Measurements from ENCODE around the gene LEFTY2. TPM values are rescaled to one million over a fixed set of nuclear protein-coding genes. Genes with fewer than 3 reads are reported as not detected.
"Not testable (repeated sequence)": the region's sequence is repeated elsewhere in the genome, so short reads cannot be mapped to it uniquely, and the experiment has no call there.

The LEFTY2 gene
- total and polyA plus RNA-seq, 2 donors (not counting 1 experiment from before 2014, with no cell fraction given) = 0.21 TPM; not detected in 1

DNA sequence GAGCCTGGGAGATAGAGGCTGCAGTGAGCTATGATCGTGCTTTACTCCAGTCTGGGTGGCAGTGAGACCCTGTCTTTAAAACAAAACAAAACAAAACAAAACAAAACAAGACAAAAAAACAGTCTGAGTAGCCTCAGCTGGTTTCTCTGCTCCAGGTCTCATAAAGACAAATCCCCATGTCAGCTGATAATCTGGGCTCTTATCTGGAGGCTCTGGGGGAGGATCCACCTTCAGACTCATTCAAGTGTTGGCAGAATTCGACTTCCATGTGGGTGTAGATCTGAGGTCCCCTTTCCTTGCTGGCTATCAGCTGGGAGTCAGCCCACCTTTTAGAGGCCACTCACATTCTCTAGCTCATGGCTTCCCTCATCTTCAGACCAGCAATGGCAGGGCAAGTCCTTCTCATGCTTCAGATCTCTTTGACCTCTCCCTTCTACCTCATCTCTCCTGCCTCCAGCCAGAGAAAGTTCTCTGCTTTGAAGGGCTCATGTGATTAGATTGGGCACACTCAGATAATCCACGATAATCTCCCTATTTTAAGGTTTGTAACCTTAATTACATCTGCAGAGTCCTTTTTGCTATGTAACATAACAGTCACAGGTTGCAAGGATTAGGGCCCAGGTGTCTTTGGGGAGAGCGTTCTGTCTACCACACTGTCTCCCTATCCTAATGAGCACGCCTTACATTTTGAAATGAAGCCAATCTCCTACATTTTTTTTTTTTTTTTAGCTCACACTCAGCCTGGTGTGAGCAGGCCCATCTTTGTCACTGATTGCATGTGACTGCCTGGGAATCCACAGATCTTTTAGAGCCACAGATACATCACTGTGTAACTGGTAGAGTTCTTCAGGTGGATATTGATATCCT, 9.5 kb downstream of the LEFTY2 start:
- Histone ChIP-seq H3K36me3 (replicated peaks in 1 of 2; ENCODE audit: control extremely low read depth in 1 of 2, control insufficient read depth in 1 of 2, extremely low read depth in 1 of 2, insufficient read depth in 2 of 2, low read length in 1 of 2) (no peaks in the 10 kb centered on the region), H3K27me3 (replicated peaks in 1 of 4; ENCODE audit: control extremely low read depth in 1 of 4, control insufficient read depth in 3 of 4, insufficient read depth in 4 of 4, low read length in 3 of 4) (no peaks in the 10 kb centered on the region), H3K79me2 (ENCODE audit: control insufficient read depth, insufficient read depth, low read length) (no peaks in the 10 kb centered on the region), H3K9ac (ENCODE audit: low read length) (no peak overlapping the region), H3K4me2 (replicated peaks; ENCODE audit: low read depth, low read length, poor library complexity, severe bottlenecking) (no peak overlapping the region), H3K9me3 (ENCODE audit: control extremely low read depth in 1 of 3, control insufficient read depth in 2 of 3, insufficient read depth in 1 of 3, low read length in 2 of 3) (no peaks in the 10 kb centered on the region), H2AFZ (ENCODE audit: insufficient read depth, low read depth, low read length, poor library complexity, severe bottlenecking) (no peak overlapping the region), H3K27ac (ENCODE audit: low read length in 2 of 2) (no peak overlapping the region), H3K4me3 (ENCODE audit: control extremely low read depth in 1 of 5, extremely low read depth in 1 of 5, insufficient read depth in 1 of 5, low read depth in 2 of 5, low read length in 4 of 5) (no peak overlapping the region), H3K4me1 (ENCODE audit: control insufficient read depth in 2 of 2, insufficient read depth in 2 of 2, low read length in 2 of 2) (no peaks in the 10 kb centered on the region), H4K20me1 (ENCODE audit: control insufficient read depth, insufficient read depth, low read length, poor library complexity, severe bottlenecking) (no peaks in the 10 kb centered on the region)
- ATAC-seq (ENCODE audit: low read depth) (no peak), DNase-seq (no peak)
- Mint-ChIP-seq H3K4me3 (no peak overlapping the region), H3K27me3 (no peaks in the 10 kb centered on the region), H3K4me1 (no peaks in the 10 kb centered on the region), H3K9me3 (ENCODE audit: insufficient read depth) (no peaks in the 10 kb centered on the region), H3K27ac (no peak overlapping the region)
- intact Hi-C loops (cut with micrococcal nuclease) = no loop called here
- WGBS (ENCODE audit: insufficient coverage) = no CpG with 5 or more reads among the region's 5 CpGs
- TF ChIP-seq, protein P1, sequence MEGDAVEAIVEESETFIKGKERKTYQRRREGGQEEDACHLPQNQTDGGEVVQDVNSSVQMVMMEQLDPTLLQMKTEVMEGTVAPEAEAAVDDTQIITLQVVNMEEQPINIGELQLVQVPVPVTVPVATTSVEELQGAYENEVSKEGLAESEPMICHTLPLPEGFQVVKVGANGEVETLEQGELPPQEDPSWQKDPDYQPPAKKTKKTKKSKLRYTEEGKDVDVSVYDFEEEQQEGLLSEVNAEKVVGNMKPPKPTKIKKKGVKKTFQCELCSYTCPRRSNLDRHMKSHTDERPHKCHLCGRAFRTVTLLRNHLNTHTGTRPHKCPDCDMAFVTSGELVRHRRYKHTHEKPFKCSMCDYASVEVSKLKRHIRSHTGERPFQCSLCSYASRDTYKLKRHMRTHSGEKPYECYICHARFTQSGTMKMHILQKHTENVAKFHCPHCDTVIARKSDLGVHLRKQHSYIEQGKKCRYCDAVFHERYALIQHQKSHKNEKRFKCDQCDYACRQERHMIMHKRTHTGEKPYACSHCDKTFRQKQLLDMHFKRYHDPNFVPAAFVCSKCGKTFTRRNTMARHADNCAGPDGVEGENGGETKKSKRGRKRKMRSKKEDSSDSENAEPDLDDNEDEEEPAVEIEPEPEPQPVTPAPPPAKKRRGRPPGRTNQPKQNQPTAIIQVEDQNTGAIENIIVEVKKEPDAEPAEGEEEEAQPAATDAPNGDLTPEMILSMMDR (IDR thresholded peaks at IDR 0.05) = no peak
- no peak for TF ChIP-seq EZH2 (IDR thresholded peaks at IDR 0.05; ENCODE audit: borderline replicate concordance, insufficient read depth, low read depth, low read length, poor library complexity, severe bottlenecking)
- POLR2A ChIA-PET = interaction anchor here (0.6 kb wide), 1 partner anchor 40 kb away, joined by 3 read pairs; no protein-coding TSS in a partner anchor
- CTCF ChIA-PET = interaction anchor here (1.1 kb wide), 1 partner anchor 56 kb away, joined by 4 read pairs; no protein-coding TSS in a partner anchor

GRCh38 chr1:225930566-225930965, 10.5 kb downstream of the LEFTY2 start:
- no peak overlapping the region for H3K27ac Mint-ChIP-seq
- H3K9me3 Mint-ChIP-seq (ENCODE audit: insufficient read depth) = no peaks in the 10 kb centered on the region
- Histone ChIP-seq H3K4me3 (ENCODE audit: control extremely low read depth in 1 of 5, extremely low read depth in 1 of 5, insufficient read depth in 1 of 5, low read depth in 2 of 5, low read length in 4 of 5) (no peak overlapping the region), H4K20me1 (ENCODE audit: control insufficient read depth, insufficient read depth, low read length, poor library complexity, severe bottlenecking) (no peaks in the 10 kb centered on the region), H3K27me3 (replicated peaks in 1 of 4; ENCODE audit: control extremely low read depth in 1 of 4, control insufficient read depth in 3 of 4, insufficient read depth in 4 of 4, low read length in 3 of 4) (no peaks in the 10 kb centered on the region), H3K79me2 (ENCODE audit: control insufficient read depth, insufficient read depth, low read length) (no peaks in the 10 kb centered on the region), H2AFZ (ENCODE audit: insufficient read depth, low read depth, low read length, poor library complexity, severe bottlenecking) (no peak overlapping the region), H3K36me3 (replicated peaks in 1 of 2; ENCODE audit: control extremely low read depth in 1 of 2, control insufficient read depth in 1 of 2, extremely low read depth in 1 of 2, insufficient read depth in 2 of 2, low read length in 1 of 2) (no peaks in the 10 kb centered on the region), H3K9ac (ENCODE audit: low read length) (no peak overlapping the region), H3K27ac (ENCODE audit: low read length in 2 of 2) (no peak overlapping the region), H3K9me3 (ENCODE audit: control extremely low read depth in 1 of 3, control insufficient read depth in 2 of 3, insufficient read depth in 1 of 3, low read length in 2 of 3) (no peaks in the 10 kb centered on the region), H3K4me2 (replicated peaks; ENCODE audit: low read depth, low read length, poor library complexity, severe bottlenecking) (no peak overlapping the region), H3K4me1 (ENCODE audit: control insufficient read depth in 2 of 2, insufficient read depth in 2 of 2, low read length in 2 of 2) (no peaks in the 10 kb centered on the region)
- DNase-seq (no peak), ATAC-seq (ENCODE audit: low read depth) (no peak)
- intact Hi-C loops (cut with micrococcal nuclease) = no loop called here
- ChIA-PET CTCF (interaction anchor here (0.6 kb wide), 1 partner anchor 118 kb away, joined by 3 read pairs; no protein-coding TSS in a partner anchor), POLR2A (no interaction called here)
- H3K27me3 Mint-ChIP-seq = no peaks in the 10 kb centered on the region
- no peak overlapping the region for H3K4me3 Mint-ChIP-seq
- no peaks in the 10 kb centered on the region for H3K4me1 Mint-ChIP-seq
- TF ChIP-seq, protein P1 (IDR thresholded peaks at IDR 0.05) = no peak
- no peak for TF ChIP-seq EZH2 (IDR thresholded peaks at IDR 0.05; ENCODE audit: borderline replicate concordance, insufficient read depth, low read depth, low read length, poor library complexity, severe bottlenecking)
- no CpG with 5 or more reads among the region's 2 CpGs for WGBS (ENCODE audit: insufficient coverage)

DNA sequence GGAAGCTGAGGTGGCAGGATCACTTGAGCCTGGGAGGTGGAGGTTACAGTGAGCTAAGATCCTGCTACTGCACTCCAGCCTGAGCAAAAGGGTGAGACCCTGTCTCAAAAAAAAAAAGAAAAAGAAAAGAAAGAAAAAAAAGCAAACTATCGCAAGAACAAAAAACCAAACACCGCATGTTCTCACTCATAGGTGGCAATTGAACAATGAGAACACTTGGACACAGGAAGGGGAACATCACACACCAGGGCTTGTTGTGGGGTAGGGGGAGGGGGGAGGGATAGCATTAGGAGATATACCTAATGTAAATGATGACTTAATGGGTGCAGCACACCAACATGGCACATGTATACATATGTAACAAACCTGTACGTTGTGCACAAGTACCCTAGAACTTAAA, 11.6 kb downstream of the LEFTY2 start:
- H3K4me1 ChIP-seq (ENCODE audit: control insufficient read depth in 2 of 2, insufficient read depth in 2 of 2, low read length in 2 of 2); H3K27ac Mint-ChIP-seq; H3K27me3 ChIP-seq (replicated peaks in 1 of 4; ENCODE audit: control extremely low read depth in 1 of 4, control insufficient read depth in 3 of 4, insufficient read depth in 4 of 4, low read length in 3 of 4); H3K9me3 ChIP-seq (ENCODE audit: control extremely low read depth in 1 of 3, control insufficient read depth in 2 of 3, insufficient read depth in 1 of 3, low read length in 2 of 3); H2AFZ ChIP-seq (ENCODE audit: insufficient read depth, low read depth, low read length, poor library complexity, severe bottlenecking); H3K9ac ChIP-seq (ENCODE audit: low read length); H3K9me3 Mint-ChIP-seq (ENCODE audit: insufficient read depth); H3K4me3 Mint-ChIP-seq; H3K27ac ChIP-seq (ENCODE audit: low read length in 2 of 2); H4K20me1 ChIP-seq (ENCODE audit: control insufficient read depth, insufficient read depth, low read length, poor library complexity, severe bottlenecking); POLR2A ChIA-PET; DNase-seq; H3K4me2 ChIP-seq (replicated peaks; ENCODE audit: low read depth, low read length, poor library complexity, severe bottlenecking); H3K36me3 ChIP-seq (replicated peaks in 1 of 2; ENCODE audit: control extremely low read depth in 1 of 2, control insufficient read depth in 1 of 2, extremely low read depth in 1 of 2, insufficient read depth in 2 of 2, low read length in 1 of 2); H3K4me1 Mint-ChIP-seq; H3K27me3 Mint-ChIP-seq; H3K4me3 ChIP-seq (ENCODE audit: control extremely low read depth in 1 of 5, extremely low read depth in 1 of 5, insufficient read depth in 1 of 5, low read depth in 2 of 5, low read length in 4 of 5); intact Hi-C loops (cut with micrococcal nuclease); ATAC-seq (ENCODE audit: low read depth); H3K79me2 ChIP-seq (ENCODE audit: control insufficient read depth, insufficient read depth, low read length): not testable (repeated sequence)
- WGBS (ENCODE audit: insufficient coverage) = no CpG with 5 or more reads among the region's 3 CpGs
- CTCF ChIA-PET = interaction anchor here (0.7 kb wide), 1 partner anchor 17 kb away, joined by 5 read pairs; no protein-coding TSS in a partner anchor
